GM18511 (cell line): ENCODE results near the gene EFHD1.
A peak's percentile ranks its signal among the peaks of the same experiment; 100 is the strongest.
"Not testable (repeated sequence)": the region's sequence is repeated elsewhere in the genome, so short reads cannot be mapped to it uniquely, and the experiment has no call there.

Source experiments
- ATAC-seq: cut with Tn5 transposase; IDR thresholded peaks from one replicate; pipeline ENCODE4 v1.9.1; 2021; ENCODE audit warnings: mild to moderate bottlenecking, moderate library complexity; ENCODE audit not compliant: unreplicated experiment

EFHD1 gene

DNA sequence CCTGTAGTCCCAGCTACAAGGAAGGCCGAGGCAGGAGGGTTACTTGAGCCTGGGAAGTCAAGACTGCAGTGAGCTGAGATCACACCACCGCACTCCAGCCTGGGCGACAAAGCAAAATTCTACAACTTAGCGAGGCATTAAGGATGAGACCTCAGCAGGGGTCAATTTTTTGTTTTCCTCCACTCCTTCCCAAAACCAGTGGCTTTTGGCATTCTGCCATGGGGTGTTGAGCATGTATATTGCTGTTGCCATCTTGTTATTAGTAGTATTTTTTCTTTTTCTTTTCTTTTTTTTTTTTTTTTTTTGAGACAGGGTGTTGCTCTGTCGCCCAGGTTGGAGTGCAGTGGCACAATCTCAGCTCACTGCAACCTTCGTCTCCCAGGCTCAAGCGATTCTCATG, 54.8 kb downstream of the EFHD1 start:
- ATAC-seq = no peak

DNA sequence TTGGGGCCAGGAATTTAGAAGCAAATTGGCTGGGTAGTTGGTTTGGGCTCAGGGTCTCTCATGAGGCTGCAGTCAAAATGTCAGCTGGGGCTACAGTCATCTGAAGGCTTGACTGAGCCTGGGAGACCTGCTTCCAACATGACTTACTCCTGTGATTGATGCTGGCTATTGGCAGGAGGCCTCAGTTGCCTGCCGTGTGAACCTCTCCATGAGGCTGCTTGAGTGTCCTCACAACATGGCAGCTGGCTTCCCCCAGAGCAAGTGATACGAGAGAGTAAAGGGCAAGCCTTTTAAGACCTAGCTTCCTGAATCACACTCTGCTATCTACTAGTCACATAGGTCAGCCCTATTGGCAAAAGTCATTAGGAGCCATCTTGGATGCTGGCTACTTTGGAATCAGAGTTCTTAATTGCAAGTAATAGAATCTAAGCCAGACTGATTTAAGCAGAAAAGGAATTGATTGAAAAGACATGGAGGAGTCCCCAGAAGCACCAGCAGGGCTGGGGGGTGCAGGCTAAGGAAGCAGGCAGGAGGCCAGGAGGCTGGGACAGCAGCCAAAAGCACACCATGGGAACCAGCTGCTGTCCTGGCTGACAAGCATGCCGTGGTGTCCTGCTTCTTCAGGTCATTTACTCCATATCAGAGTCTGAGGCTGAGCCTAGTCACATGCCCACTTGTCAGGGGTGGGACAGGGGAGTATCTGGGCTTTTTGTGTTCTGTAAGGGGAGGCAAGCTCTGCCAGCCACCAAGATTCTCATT, 55.9 kb downstream of the EFHD1 start:
- no peak for ATAC-seq

- ATAC-seq = not testable (repeated sequence)
These were observed 57.7 kb downstream of the EFHD1 start for GRCh38 chr2:232691117-232691516.

- no peak for ATAC-seq
These were observed 59.9 kb downstream of the EFHD1 start for GRCh38 chr2:232693344-232693743.

DNA sequence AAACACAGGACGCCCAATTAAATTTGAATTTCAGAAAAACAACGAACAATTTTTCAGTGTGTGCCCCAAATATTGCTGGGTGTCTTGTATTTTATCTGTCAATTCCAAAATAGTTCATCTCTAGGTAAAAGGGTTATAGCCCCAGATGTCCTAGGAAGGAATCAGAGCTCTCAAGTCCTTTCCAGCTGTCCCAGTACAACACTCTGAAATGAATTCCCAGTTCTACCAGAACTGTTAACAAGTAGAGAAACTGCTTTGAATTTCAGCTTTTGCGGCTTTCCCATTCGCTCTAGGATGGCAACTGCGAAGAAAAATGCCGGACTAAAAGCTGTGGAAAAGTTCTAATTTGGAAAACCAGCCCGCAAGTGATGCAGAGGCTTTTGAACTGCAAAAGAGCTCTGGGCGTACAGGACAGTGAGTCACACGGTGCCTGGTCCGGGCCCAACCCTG, 63.2 kb downstream of the EFHD1 start:
- no peak for ATAC-seq

- peak; percentile 83 for ATAC-seq
These were observed 63.8 kb downstream of the EFHD1 start, which contains the start of gene GIGYF2 for GRCh38 chr2:232697059-232697806. GIGYF2 (plus strand) TSS chr2:232697331; CDS start chr2:232735198, 37,867 bp downstream.

- ATAC-seq = no peak
These were observed 64.4 kb downstream of the EFHD1 start for GRCh38 chr2:232697807-232698110.

GRCh38 chr2:232698556-232699091, 65.2 kb downstream of the EFHD1 start:
- no peak for ATAC-seq

DNA sequence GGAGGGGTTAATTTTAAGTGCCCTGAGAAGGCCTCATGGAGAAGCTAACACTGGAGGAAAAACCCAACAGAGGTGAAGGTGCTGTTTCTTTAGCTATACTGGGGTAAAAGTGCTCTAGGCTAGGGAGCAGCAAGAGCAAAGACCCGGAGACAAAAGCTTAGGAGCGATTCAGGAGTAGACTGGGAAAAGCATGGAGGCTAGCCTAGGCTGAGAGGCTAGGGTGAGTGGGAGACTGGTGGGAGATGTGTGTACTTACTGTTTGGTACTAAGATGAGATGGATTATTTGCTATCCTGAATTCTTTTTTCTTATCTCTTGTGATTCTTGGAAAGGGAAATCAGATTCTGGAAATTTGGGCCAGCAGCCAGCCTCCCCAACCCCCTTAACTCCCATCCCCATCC, 65.7 kb downstream of the EFHD1 start:
- ATAC-seq = no peak

DNA sequence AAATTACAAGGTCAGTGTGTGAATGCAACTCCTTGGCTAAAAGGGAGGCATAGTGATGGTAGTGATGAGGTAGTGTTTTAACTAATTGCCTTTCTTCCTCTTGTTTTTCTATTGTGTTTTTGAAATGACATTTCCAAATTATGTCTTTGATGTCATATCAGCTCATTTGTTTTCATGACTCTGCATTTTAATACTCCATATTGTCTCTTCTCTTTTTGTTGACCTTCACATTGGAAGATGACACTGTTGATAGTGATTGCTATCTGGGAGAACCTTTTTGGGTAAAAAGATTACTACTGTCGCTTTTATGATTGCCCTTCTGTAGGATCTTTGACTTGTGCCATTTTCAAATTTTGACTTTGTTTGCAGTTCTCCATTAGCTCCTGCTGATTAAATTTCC, 66.8 kb downstream of the EFHD1 start:
- ATAC-seq = no peak

DNA sequence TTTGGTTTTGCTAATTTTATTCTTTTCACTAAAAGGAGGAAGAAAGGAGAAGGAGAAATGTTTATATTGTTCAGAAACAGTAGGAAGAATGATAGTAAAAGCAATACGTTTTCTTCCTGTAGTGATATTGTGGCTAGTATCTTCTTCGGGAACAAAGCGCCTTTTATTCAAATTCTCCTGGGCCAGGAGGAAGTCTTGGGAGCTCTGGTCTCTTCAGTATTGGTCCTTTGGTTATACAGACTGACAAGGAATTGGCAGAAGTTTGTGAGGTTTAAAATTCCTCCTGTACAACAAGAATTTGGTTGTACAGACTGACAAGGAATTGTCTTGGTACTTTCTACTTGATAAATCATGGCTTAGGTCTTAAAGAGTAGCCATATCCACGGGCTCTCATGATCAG, 73.7 kb downstream of the EFHD1 start:
- ATAC-seq = no peak

- ATAC-seq = no peak
These were observed 80.1 kb downstream of the EFHD1 start for GRCh38 chr2:232713505-232713904.

DNA sequence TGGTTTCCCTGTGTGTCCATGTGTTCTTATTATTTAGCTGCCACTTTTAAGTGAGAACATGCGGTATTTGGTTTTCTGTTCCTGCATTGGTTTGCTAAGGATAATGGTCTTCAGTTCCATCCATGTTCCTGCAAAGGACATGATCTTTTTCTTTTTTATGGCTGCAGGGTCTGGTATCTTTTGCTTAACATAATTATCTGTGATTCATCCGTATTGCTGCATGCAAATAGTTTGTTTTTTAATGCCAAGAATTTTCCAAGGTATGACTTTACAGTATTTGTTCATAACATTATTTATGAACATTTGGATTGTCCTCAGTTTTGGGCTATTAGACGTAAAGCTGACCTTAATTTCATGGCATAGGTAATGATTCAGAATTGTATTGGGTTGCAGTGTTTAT, 81.6 kb downstream of the EFHD1 start:
- no peak for ATAC-seq

GRCh38 chr2:232720056-232720455, 86.7 kb downstream of the EFHD1 start:
- not testable (repeated sequence) for ATAC-seq

GRCh38 chr2:232721261-232721660, 87.9 kb downstream of the EFHD1 start:
- ATAC-seq = no peak

DNA sequence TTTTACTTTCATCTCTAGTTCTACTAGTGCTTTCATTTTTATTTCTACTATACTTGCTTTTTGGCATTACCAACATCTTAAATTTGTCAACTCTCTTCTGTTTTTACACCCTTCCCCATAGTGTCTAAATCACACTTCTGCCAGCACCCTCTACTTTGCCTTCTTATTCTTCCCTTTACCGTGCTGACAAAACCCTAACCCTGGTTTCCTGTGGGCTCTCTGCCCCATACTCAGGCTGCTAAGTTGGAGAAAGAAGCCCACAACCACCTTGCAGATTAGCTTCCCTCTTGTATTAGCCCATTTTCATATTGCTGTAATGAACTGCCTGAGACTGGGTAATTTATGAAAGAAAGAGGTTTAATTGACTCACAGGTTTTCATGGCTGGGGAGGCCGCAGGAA, 88.5 kb downstream of the EFHD1 start:
- no peak for ATAC-seq

DNA sequence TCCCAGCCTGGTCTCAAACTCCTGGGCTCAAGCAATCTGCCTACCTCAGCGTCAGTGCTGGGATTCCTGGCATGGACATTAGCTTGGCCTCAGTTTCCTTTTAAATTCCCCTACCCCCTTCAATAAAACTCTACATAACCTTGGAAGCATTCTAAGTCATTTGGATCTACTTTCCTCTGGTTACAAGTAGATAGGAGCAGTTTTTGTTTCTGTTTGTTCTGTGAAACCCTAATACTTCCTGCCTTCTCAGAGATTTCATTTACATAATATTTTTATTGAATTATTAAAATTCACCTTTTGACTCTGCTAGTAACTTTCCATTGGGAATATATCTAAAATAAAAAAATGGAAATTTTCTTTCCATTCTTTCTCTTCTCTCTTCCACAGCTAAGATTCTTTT, 89.6 kb downstream of the EFHD1 start:
- no peak for ATAC-seq

DNA sequence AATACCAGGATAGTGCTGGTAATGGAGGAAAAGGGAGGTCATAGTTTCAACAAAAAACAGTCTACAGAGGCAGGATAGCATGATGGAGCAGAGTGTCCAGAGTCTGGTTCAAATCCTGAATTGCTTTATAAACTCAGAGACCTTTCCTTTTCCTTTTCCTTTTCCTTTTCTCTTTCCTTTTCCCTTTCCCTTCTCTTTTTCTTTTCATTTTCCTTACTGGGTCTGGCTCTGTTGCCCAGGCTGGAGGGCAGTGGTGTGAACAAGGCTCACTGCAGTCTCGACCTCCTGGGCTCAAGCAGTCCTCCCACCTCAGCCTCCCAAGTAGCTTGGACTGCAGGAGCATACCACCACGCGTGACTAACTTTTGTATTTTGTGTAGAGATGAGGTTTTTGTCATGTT, 95.4 kb downstream of the EFHD1 start:
- no peak for ATAC-seq

GRCh38 chr2:232731470-232731869, 98.1 kb downstream of the EFHD1 start:
- no peak for ATAC-seq
